Vagina (tissue), 2 donors: ENCODE results near the gene ELP1. TPM values are rescaled to one million over a fixed set of nuclear protein-coding genes. Genes with fewer than 3 reads are reported as not detected.

ENCODE experiments used
- DNase-seq, 2 donors: peaks; one replicate each; pipeline ENCODE4 v3.0.0-alpha.2; 2017; ENCODE audit errors: extremely low spot score in 2 of 2
- H3K27ac ChIP-seq: fragments of 200-600 bp; sonication (generic); one replicate; pipeline ENCODE4 v1.5.1; 2019
- H3K27me3 ChIP-seq: fragments of 200-600 bp; sonication (generic); one replicate; pipeline ENCODE4 v1.5.1; 2019
- H3K36me3 ChIP-seq, 2 donors: fragments of 200-600 bp; sonication (generic); one replicate each; pipeline ENCODE4 v1.5.1; 2017 to 2019
- H3K4me1 ChIP-seq: fragments of 200-600 bp; sonication (generic); one replicate; pipeline ENCODE4 v1.5.1; 2019
- H3K4me3 ChIP-seq, 2 donors: fragments of 200-600 bp; sonication (generic); 1 replicate in 1 of 2; 2 replicates in 1 of 2; pipeline ENCODE4 v1.5.1; 2016 to 2019
- H3K9me3 ChIP-seq: fragments of 200-600 bp; sonication (generic); one replicate; pipeline ENCODE4 v1.5.1; 2019
- POLR2A ChIP-seq, 2 donors: fragments of 450-650 bp; IDR thresholded peaks; one replicate each; pipeline ENCODE4 v1.6.1; 2017; ENCODE audit warnings: antibody characterized with exemption in 2 of 2, mild to moderate bottlenecking in 2 of 2, moderate library complexity in 2 of 2
- POLR2AphosphoS5 ChIP-seq, 2 donors: sonication (generic); formaldehyde crosslinking; IDR thresholded peaks; one replicate each; pipeline ENCODE4 v1.9.0; 2017; ENCODE audit warnings: antibody characterized with exemption in 2 of 2, mild to moderate bottlenecking in 2 of 2, low read depth in 1 of 2; ENCODE audit not compliant: insufficient read depth in 1 of 2
- intact Hi-C: fragments of 100-400 bp; cut with DNase I; formaldehyde crosslinking; loops from one replicate; pipeline ENCODE4 v1.15.1; 2023
- total RNA-seq: library from RNA; depleted of rRNA; stranded (reverse); fragments of >200 nt; gene quantifications from one replicate; pipeline ENCODE4 v1.2.3, GENCODE V29; 2016
- TF ChIP-seq, protein P1 (sequence below), 3 experiments: fragments of 450-650 bp in 2 of 3; fragments of 200-600 bp in 1 of 3; sonication (generic) in 1 of 3; IDR thresholded peaks; one replicate each; pipeline ENCODE4 v1.5.1; 2017 to 2019; ENCODE audit warnings: antibody characterized with exemption in 3 of 3, mild to moderate bottlenecking in 2 of 3, moderate library complexity in 2 of 3

Gene ELP1
- total RNA-seq, 1 donor from 2014 or later: 16.9 TPM

DNA sequence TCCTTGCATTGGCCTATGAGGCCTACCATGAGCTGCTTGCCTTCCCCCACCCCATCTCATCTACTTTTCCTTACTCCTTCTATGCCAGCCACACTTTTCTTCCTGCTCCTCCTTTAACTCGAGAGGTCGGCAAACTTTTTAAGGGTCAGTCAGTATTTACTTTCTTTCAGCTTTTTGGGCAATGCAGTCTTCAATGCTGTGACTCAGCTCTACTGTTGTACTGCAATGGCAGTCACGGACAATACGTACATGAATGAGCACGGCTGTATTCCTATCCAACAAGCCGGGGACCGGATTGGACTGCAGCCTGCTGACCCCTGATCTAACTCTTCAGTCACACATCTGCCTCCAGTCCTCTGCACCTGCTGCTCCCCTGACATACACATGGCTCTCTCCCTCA, 72.5 kb downstream of the ELP1 start:
- no peak overlapping the region for H3K4me3 ChIP-seq
- no peak for DNase-seq
- intact Hi-C loops: no loop called here
- H3K27me3 ChIP-seq: no peaks in the 10 kb centered on the region
- no peak overlapping the region for H3K27ac ChIP-seq
- no peaks in the 10 kb centered on the region for H3K4me1 ChIP-seq
- no peak for TF ChIP-seq POLR2AphosphoS5 (IDR thresholded peaks at IDR 0.05; ENCODE audit: insufficient read depth in 1 of 2, low read depth in 1 of 2)
- TF ChIP-seq, protein P1, sequence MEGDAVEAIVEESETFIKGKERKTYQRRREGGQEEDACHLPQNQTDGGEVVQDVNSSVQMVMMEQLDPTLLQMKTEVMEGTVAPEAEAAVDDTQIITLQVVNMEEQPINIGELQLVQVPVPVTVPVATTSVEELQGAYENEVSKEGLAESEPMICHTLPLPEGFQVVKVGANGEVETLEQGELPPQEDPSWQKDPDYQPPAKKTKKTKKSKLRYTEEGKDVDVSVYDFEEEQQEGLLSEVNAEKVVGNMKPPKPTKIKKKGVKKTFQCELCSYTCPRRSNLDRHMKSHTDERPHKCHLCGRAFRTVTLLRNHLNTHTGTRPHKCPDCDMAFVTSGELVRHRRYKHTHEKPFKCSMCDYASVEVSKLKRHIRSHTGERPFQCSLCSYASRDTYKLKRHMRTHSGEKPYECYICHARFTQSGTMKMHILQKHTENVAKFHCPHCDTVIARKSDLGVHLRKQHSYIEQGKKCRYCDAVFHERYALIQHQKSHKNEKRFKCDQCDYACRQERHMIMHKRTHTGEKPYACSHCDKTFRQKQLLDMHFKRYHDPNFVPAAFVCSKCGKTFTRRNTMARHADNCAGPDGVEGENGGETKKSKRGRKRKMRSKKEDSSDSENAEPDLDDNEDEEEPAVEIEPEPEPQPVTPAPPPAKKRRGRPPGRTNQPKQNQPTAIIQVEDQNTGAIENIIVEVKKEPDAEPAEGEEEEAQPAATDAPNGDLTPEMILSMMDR (IDR thresholded peaks at IDR 0.05): no peak
- no peak for TF ChIP-seq POLR2A (IDR thresholded peaks at IDR 0.05)
- H3K9me3 ChIP-seq: no peaks in the 10 kb centered on the region
- no peaks in the 10 kb centered on the region for H3K36me3 ChIP-seq

DNA sequence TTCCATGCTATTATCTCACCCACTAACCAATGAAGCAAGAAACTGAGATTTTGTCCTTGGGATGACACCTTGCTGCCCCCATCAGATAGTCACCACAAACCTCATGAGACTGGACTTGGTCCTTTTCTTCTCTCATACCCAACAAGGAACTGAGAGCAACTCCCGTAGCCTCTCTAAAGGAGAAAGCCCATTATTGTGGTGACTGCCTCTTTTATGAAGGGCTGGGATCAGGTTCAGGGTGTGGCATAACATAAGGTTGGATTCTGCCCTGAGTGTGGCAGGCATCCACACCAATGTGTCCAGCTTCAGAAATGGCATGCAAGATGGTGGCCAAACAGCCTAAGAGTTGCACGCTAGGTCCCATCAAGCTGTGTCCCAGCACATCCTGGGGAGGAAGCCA, 73.2 kb downstream of the ELP1 start:
- Histone ChIP-seq H3K4me3 (no peak overlapping the region), H3K27me3 (no peaks in the 10 kb centered on the region), H3K27ac (no peak overlapping the region), H3K4me1 (no peaks in the 10 kb centered on the region), H3K36me3 (no peaks in the 10 kb centered on the region), H3K9me3 (no peaks in the 10 kb centered on the region)
- TF ChIP-seq POLR2A (IDR thresholded peaks at IDR 0.05) (no peak), POLR2AphosphoS5 (IDR thresholded peaks at IDR 0.05; ENCODE audit: insufficient read depth in 1 of 2, low read depth in 1 of 2) (no peak)
- TF ChIP-seq, protein P1 (IDR thresholded peaks at IDR 0.05): no peak
- intact Hi-C loops: no loop called here
- DNase-seq: no peak

DNA sequence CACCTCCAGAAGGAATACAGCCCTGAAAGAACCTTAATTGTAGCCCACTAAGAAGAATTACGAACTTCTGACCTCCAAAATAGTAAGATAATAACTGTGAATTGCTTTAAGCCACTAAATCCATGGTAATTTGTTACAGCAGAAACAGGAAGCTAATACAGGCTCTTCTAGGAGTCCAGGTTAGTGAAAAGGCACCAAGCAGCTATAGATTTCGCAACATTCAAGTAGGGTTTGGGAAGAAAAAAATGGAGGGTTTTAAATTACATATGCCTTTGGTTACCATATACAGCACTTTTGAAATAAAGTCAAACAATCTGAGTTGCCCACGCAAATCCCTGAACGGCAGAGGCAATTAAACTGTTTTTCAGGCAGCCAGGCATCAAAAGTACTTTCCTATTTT, 73.6 kb downstream of the ELP1 start:
- DNase-seq: no peak
- Histone ChIP-seq H3K4me3 (no peak overlapping the region), H3K36me3 (no peaks in the 10 kb centered on the region), H3K27me3 (no peaks in the 10 kb centered on the region), H3K4me1 (no peaks in the 10 kb centered on the region), H3K9me3 (no peaks in the 10 kb centered on the region), H3K27ac (no peak overlapping the region)
- intact Hi-C loops: no loop called here
- TF ChIP-seq, protein P1 (IDR thresholded peaks at IDR 0.05): no peak
- TF ChIP-seq POLR2A (IDR thresholded peaks at IDR 0.05) (no peak), POLR2AphosphoS5 (IDR thresholded peaks at IDR 0.05; ENCODE audit: insufficient read depth in 1 of 2, low read depth in 1 of 2) (no peak)

DNA sequence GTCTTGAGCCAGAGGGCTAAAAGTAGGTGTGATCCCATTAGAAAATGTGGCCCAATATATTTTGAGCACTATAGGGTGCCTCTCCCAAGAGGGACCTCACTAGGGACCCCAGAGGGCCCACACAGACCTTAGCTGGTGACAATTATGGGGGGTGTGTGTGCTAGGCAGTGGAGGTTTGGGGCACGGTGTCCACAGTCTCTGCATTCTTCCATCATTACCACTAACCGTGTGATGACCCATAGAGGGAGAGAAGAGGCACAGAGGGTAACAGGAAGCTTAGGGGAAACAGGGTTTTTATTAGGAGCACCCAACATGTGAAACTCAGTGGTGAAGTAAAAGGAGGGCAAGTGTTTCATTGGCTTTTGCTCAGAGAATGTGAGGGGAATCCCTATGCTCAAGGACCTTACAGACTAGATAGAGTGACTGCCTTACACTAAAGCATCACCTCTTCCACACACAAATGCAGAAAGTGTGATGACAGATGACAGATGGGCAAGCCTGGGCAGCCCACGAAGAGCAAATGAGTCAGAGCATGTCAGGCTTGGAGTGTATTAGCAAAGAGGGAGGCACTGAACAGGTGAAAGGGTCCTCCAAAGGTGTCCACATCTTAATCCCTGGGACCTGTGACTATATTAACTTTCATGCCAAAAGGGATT, 74.3 kb downstream of the ELP1 start:
- Histone ChIP-seq H3K9me3 (no peaks in the 10 kb centered on the region), H3K36me3 (no peaks in the 10 kb centered on the region), H3K4me3 (no peak overlapping the region), H3K4me1 (no peaks in the 10 kb centered on the region), H3K27ac (no peak overlapping the region), H3K27me3 (no peaks in the 10 kb centered on the region)
- intact Hi-C loops: no loop called here
- TF ChIP-seq POLR2AphosphoS5 (IDR thresholded peaks at IDR 0.05; ENCODE audit: insufficient read depth in 1 of 2, low read depth in 1 of 2) (no peak), POLR2A (IDR thresholded peaks at IDR 0.05) (no peak)
- TF ChIP-seq, protein P1 (IDR thresholded peaks at IDR 0.05): no peak
- DNase-seq: no peak

DNA sequence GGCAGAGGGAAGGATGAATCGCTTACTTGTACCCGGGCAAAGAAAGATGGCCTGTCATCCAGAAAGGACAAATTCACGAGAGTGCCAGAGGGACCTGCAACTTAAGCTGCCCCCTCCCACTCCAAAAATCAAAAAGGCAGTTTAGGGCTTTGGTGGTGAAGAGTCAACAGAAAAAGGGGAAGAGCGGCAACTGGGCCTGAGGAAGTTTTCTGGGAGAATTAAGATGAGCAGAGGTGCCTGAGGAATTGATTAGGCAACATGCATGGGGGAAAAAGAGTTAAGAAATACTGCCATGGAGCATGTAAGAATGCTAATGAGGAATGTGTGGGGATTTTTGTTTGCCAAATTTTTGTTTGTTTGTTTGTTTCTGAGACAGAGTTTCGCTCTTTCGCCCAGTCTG, 76.4 kb downstream of the ELP1 start:
- Histone ChIP-seq H3K27ac (no peak overlapping the region), H3K4me3 (no peak overlapping the region), H3K36me3 (no peaks in the 10 kb centered on the region), H3K27me3 (no peaks in the 10 kb centered on the region), H3K9me3 (no peaks in the 10 kb centered on the region), H3K4me1 (no peaks in the 10 kb centered on the region)
- no peak for DNase-seq
- TF ChIP-seq POLR2AphosphoS5 (IDR thresholded peaks at IDR 0.05; ENCODE audit: insufficient read depth in 1 of 2, low read depth in 1 of 2) (no peak), POLR2A (IDR thresholded peaks at IDR 0.05) (no peak)
- TF ChIP-seq, protein P1 (IDR thresholded peaks at IDR 0.05): no peak
- intact Hi-C loops: no loop called here
